SH-SY5Y (cell line): ENCODE results near the gene EOGT.

Experiments used
- GATA2 ChIP-seq: IDR thresholded peaks from 2 replicates; pipeline ENCODE4 v1.6.1; 2011; ENCODE audit warnings: mild to moderate bottlenecking, low read depth, low read length
- GATA3 ChIP-seq: IDR thresholded peaks from 2 replicates; pipeline ENCODE4 v1.6.1; 2011; ENCODE audit warnings: low read depth, mild to moderate bottlenecking, low read length, moderate library complexity

EOGT gene

GRCh38 chr3:68988740-68989139 lies 24.7 kb downstream of the EOGT start:
- TF ChIP-seq GATA2: no peak
- TF ChIP-seq GATA3: no peak

- TF ChIP-seq GATA3 (no peak), GATA2 (no peak)
Observed at GRCh38 chr3:68987322-68987721, 26.2 kb downstream of the EOGT start.

GRCh38 chr3:68986496-68987208 lies 26.8 kb downstream of the EOGT start:
- no peak for TF ChIP-seq GATA3
- no peak for TF ChIP-seq GATA2

- TF ChIP-seq GATA3 (no peak), GATA2 (no peak)
Observed at GRCh38 chr3:68985146-68985790, 28.2 kb downstream of the EOGT start.

GRCh38 chr3:68984011-68984530 lies 29.4 kb downstream of the EOGT start:
- no peak for TF ChIP-seq GATA2
- TF ChIP-seq GATA3: no peak

- TF ChIP-seq GATA3 (no peak), GATA2 (no peak)
Observed at GRCh38 chr3:68977486-68978167, 35.9 kb downstream of the EOGT start.

GRCh38 chr3:68974711-68975110 lies 38.8 kb downstream of the EOGT start:
- no peak for TF ChIP-seq GATA2
- TF ChIP-seq GATA3: no peak

GRCh38 chr3:68973639-68974038 lies 39.8 kb downstream of the EOGT start:
- no peak for TF ChIP-seq GATA2
- TF ChIP-seq GATA3: no peak

GRCh38 chr3:68972358-68972979 lies 41.0 kb downstream of the EOGT start:
- no peak for TF ChIP-seq GATA2
- no peak for TF ChIP-seq GATA3

GRCh38 chr3:68964694-68965093 lies 48.8 kb downstream of the EOGT start:
- TF ChIP-seq GATA3: no peak
- no peak for TF ChIP-seq GATA2

- no peak for TF ChIP-seq GATA2
- TF ChIP-seq GATA3: no peak
Observed at GRCh38 chr3:68963891-68964290, 49.6 kb downstream of the EOGT start.

GRCh38 chr3:68963376-68963775 lies 50.1 kb downstream of the EOGT start:
- TF ChIP-seq GATA3 (no peak), GATA2 (no peak)

- no peak for TF ChIP-seq GATA3
- no peak for TF ChIP-seq GATA2
Observed at GRCh38 chr3:68958932-68959331, 54.6 kb downstream of the EOGT start.

GRCh38 chr3:68957895-68958294 lies 55.6 kb downstream of the EOGT start:
- TF ChIP-seq GATA3: no peak
- TF ChIP-seq GATA2: no peak

GRCh38 chr3:68953816-68954444 lies 59.6 kb downstream of the EOGT start:
- no peak for TF ChIP-seq GATA2
- no peak for TF ChIP-seq GATA3
